RPMI8226 (cell line): Measurements from ENCODE around the gene TPBG.

Source experiments
- DNase-seq: peaks from one replicate; pipeline ENCODE4 v3.0.0-alpha.2; 2015

TPBG gene, protein sequence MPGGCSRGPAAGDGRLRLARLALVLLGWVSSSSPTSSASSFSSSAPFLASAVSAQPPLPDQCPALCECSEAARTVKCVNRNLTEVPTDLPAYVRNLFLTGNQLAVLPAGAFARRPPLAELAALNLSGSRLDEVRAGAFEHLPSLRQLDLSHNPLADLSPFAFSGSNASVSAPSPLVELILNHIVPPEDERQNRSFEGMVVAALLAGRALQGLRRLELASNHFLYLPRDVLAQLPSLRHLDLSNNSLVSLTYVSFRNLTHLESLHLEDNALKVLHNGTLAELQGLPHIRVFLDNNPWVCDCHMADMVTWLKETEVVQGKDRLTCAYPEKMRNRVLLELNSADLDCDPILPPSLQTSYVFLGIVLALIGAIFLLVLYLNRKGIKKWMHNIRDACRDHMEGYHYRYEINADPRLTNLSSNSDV

DNA sequence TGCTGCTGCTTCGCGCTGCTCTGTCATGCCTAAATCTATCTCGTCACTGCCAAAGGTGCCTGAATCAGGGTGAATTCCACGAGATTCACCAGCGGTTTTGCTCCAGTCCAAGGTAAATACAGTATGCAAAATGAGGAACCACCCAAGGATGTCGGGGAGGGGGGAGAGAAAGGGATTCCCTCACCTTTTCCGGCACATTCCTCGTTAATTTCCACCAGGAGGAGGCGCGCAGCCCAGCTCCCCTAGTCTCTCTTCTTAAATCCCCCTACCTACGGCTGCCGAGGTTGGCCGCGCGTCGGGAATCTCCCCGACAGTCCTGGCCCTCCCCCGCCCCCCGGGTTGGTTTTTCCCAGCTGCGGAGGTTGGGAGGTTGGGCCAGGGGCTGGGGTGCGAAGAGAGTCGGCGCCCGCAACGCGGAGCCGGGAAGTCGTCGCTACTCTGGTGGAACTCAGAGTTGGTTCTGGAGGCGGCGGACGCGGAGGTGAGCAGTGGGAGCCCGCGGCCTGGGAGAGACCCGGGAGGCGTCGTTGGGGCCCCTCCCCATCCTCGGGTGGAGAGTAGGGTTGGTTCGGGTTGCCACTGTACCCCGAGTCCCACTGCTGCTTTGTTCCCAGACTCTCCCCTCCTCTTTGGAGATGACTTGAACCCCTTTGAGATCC lies at the start of gene TPBG:
TPBG (plus strand) TSS at position 390 of the 659 bp plus-strand sequence. CDS start 1,145 bp downstream, outside the sequence.
- DNase-seq, result peak; percentile 46

DNA sequence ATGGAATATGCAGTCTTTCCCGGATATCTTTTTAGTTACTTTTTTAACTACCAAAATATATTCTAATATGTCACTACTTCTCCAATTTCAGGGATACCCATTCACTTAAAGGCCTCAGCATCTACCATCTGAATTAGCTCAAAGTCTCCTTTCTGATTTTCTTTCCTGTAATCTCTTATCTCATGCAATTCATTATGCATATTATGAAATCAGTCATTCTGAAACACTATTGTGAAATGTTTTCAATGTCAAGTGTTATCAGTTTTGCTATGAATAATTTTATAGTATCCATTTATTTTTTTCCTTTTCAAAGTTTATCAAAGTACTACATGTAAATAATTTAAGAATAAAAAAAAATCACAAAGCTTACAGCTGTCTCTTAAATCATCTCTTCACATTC lies 41.2 kb upstream of the TPBG start:
- DNase-seq, result no peak

DNA sequence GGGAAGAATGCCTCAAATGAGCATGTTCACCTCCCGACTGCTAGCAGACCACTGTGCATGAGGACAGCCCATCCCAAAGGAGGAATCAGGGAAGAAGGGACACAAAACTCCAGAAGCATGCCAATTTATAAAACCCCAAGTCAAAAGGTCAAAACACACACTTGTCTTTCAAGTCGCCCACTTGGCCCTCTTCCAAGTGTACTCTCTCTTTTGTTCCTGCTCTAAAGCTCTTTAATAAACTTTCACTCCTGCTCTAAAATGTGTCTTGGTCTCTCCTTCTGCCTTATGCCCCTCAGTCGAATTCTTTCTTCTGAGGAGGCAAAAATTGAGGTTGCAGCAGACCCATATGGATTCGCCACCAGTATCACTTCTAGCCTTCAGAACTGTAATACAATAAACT lies 33.9 kb upstream of the TPBG start:
- peak; percentile 4 for DNase-seq

DNA sequence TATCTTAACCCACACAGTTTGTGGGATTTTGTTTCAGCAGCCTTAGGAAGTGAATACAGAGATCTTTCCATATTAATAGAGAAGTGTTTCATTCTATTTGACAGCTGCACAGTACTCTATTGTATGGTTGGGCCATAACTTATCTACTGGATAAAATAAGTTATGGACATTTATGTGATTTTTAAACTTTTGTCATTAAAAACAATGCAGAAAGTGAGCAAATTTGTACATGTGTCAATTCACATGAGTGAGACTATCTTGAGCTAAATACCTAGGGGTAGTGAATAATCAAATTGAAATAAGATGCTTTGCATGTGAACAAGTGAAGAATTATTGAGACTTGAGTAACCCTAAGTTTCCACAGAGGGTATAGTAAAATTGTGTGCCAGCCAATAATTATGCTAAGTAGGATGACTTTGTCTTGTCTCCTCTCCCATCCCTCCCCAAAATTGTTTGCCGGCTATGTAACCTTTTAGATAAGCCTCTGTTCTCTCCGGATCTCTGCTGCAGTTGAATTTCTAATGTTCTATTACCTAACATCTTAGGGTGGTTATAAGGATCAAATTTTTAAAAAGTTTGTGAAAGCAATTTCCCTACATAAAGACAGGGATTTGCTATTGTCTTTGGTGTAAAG lies 33.3 kb upstream of the TPBG start:
- DNase-seq, result no peak

DNA sequence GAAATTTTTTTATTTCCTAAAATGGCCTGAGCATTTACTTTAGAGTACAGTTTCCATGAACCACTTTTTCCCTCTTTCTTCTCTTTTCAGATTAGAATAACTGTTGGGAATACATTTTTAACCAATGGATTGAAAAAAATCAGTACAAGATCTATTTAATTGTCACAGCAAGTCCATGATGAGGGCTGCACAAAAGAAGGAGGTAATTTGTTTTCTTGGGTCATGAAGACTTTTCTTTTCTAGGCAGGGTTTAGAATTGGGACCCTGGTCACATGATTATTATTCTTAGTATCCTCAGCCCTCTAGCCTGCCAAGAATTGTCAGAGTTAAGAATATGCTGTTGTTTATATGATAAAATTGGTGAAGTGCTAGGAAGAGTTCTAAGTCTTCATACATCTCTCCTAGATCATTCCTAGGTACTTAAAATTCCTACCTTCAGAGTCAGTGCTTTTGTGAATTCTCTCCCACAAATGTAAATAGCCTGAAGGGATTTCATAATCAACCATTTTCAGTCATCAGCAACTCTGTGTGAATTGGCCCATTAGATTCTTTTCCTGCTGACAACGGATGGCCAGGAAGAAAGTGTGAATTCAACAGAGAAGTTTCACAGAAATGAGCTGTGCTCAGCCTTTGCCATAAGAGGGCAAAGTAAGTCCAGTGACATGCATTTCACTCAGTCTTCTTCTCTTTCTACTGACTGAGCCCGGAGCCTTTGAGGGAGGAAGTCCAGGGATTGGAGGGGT lies 32.4 kb upstream of the TPBG start:
- peak; percentile 7 for DNase-seq

DNA sequence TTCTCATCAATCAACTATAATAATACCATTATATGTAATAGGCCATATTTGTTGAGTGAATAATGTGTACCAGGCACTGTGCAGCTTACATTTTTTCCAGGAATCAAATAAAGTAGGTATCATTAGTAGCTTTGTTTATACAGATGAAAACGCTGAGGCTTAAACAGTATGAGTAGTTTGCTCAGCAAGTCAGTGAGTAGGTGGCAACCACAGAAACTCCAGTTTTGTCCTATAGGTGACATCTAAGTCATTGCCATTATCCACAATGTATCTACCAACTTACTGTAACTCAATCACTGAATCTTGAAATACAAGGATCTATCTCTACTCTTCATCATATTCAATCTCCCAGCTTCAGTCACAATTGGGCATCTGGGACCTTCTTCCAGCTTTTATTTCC lies 29.8 kb upstream of the TPBG start:
- DNase-seq, result no peak

DNA sequence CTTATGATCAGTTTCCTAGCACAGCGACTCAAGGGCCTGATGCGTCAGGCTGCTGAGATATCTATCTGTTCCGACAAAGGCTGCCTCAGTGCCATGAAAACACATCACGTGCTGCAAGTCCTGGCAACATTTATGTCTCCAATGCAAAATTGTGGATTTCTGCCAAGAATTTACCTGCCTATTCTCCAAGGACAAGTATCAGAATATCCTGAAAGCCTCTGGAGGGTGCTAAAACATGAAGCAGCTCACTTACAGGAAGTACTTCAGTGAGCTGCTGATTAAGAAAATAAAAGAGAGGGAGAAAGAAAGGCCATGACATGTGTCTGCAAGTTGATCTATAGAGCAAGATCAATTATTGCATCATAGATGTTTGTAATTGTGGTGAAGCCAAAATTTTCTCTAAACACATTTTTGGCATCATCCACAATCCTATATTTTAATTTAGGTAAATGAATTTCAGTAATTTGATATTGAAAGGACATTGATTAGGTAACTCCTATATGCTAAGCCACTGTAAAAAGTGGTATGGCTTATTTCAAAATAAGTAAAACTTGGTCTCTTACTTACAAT lies 25.8 kb upstream of the TPBG start:
- no peak for DNase-seq

DNA sequence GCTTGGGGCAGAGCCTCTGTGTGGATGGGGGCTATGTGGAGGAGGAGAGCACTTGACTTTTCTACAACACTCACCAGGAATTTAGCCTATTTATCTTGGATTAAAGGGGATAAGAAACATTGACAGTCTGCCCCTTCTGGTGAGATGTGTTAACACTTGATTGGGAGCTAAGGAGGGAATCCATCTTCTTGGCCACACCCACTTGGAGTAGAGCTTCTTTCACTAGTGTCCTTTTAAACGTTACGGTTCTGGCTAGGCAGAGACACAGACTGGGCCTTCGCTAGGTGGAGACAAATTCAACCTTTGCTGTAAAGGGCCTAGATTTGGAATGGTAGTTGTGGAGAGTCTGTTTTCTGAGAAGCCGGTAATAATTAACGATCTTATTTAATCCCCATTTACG lies 15.5 kb upstream of the TPBG start:
- DNase-seq, result no peak

DNA sequence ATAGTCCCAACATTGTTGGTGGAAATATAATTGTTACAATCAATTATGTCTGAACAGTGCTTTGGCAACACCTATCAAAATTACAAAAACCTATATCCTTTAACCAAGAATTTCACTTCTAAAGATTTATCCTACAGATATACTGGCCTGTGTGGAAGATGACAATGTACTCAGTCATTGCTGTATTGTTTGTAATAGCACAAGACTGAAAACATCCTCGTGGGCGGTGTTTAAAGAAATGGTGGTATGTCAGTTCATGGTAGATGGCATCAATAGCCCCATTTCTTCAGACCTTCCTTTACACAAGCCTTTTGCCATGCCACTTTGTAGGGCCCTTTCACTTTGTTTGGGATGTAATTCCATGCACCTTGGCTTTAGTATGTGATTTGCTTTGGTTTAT lies 9.8 kb upstream of the TPBG start:
- DNase-seq, result no peak

DNA sequence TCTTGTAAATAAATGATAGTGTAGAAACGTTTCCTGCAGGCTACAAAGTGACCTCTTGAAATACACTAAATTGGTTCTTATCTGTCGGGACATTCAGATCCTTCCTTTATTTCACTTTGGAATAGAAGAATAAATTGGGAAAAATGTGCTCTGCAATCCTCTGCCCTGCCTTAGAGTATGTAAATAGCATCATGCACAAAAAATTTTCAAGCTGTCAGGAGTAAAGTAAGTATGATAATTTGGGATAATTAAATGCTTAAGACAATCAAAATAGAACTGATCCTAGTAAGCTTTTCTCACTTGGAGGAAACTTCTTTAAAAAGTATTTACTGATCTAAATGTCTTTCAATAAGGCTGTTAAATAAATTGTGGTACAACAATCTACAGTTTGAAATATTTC lies 3.1 kb upstream of the TPBG start:
- no peak for DNase-seq

DNA sequence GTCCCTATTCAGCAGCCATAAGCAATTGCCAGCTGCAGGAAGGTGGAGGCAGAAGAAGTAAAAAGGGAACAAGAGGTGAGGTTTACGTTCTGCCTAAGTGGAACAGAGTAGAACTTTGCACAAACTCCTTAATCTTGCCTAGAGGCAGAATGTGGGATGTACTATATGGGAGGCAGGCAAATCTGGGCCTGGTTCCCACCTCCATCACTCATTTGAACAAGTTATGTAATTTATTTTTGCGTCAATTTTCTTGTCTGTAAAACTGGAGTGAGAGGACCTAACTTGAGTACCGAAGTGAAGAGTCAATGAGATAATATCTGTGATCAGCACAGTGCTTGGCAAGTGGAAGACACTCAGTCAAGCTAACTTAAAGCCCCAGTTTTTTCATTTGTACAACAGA lies 2.0 kb upstream of the TPBG start:
- DNase-seq, result no peak

DNA sequence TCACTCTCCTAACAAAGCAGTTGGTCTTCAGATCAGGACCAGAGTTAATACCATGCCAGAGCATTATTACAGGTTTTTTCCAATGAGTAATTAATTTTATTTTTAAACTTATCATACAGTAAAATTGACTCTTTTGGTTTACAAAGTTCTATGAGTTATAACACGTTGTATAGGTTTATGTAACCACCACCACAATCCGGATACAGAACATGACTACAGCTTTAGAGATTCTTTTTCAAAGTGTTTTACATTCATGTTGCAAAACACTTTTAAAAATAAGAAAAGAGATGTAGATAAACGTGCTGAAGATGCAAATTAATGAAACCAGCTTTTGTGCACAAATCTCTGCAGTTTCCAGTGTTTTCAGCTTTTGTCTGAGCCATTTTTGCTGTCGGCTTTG lies 1.5 kb upstream of the TPBG start:
- no peak for DNase-seq

DNA sequence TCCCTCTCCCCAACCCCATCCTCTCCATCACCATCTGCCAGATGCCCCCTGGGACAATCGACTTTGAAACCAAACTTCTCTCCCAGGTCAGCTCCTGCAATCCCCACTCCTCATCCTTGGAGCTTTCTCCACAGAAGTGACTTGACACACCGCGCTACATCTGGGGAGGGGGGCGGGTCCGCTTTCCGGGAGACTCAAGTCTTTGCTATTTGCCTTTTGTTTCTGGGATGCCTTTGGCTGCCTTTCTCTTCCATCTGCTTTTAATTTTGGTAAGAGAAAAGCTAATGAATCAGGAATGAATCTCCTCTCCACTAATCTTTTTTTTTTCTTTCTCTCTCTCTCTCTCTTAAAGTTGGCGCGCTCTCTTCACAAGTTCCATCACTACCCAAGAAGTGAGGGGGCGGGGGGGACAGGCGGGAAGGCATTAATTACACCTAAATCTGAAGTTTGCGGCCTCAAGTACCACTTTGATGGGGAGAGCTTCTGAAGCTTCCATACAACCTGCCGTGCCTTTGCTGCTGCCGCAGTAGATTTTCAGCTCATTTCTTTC lies 664 bp upstream of the TPBG start:
- DNase-seq, result no peak

DNA sequence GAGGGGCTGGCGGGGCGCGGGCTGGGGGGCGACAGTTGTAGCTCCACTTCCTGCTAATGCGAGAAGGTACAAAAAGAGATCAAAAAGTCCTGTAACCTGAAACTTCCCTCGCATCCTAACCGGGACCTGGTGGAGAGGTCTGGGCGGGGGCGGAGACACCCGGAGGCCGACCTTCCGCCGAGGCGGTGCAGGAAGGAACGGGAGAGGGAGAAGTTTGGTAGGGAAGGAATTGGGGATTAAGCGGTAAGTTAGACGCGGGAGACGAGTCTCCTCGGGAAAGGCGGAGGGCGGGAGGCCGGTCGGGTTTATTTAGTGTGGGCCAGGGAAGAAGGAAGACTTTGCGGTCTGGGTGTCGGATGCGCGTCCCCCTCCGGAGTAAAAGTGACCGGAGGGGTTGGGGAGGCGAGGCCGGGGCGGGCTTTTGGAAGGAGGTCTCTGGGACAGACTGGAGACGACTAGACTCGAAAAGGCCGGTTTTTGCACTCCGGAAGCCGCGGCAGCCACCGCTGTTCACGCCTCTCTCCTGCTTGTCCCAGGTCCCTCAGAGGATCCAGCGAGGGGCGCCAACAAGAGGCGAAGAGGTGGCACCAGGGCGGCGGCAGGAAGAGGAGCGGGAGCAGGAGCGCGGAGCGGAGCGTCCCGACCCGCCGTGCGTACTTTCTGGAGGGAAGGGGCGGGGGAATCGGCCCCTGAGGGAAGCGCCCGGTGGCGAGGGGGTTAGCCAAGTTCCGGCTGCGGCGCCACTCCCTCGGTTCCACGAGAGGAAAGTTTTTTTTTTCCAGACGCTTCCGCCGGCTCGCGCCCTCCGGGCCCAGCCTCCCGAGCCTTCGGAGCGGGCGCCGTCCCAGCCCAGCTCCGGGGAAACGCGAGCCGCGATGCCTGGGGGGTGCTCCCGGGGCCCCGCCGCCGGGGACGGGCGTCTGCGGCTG lies 734 bp downstream of the TPBG start:
- peak; percentile 19 for DNase-seq

DNA sequence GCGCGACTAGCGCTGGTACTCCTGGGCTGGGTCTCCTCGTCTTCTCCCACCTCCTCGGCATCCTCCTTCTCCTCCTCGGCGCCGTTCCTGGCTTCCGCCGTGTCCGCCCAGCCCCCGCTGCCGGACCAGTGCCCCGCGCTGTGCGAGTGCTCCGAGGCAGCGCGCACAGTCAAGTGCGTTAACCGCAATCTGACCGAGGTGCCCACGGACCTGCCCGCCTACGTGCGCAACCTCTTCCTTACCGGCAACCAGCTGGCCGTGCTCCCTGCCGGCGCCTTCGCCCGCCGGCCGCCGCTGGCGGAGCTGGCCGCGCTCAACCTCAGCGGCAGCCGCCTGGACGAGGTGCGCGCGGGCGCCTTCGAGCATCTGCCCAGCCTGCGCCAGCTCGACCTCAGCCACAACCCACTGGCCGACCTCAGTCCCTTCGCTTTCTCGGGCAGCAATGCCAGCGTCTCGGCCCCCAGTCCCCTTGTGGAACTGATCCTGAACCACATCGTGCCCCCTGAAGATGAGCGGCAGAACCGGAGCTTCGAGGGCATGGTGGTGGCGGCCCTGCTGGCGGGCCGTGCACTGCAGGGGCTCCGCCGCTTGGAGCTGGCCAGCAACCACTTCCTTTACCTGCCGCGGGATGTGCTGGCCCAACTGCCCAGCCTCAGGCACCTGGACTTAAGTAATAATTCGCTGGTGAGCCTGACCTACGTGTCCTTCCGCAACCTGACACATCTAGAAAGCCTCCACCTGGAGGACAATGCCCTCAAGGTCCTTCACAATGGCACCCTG lies 1.6 kb downstream of the TPBG start:
- peak; percentile 7 for DNase-seq

DNA sequence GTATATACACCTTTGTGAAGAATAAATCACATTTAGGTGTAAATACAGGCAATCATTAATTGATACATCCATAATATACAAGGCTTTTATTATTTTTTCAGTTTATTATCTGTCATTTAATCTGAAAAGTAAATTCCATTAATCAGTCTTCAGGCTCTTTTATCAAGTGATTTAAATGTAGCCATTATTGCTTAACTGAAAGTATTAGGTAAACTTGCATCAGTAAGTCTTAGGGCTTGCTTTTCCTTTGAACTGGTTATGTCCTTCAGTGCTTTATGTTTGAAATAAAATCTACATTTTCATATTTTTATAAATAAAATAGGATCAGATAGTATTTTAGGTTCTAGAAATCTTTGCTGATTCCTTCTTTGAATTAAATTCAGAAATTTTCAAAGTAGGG lies 4.1 kb downstream of the TPBG start:
- no peak for DNase-seq

DNA sequence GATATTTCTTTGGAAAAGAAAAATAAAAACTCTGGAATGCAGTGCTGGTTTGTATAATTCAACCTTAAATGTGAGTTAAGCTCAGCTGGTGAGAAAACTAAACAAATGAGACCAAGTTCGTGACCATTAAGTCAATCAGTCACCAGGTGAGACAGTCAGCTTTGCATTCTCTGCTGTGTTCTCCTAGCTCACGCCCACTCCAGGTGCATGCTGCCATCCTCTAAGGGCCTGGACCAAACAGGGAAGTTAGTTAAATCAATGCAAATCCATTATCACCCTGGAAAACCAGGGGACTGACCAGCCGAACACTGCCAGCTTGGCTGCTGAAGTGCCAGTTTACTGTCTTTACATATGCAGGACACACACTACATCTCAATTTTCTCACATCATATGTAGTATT lies 7.2 kb downstream of the TPBG start:
- no peak for DNase-seq

DNA sequence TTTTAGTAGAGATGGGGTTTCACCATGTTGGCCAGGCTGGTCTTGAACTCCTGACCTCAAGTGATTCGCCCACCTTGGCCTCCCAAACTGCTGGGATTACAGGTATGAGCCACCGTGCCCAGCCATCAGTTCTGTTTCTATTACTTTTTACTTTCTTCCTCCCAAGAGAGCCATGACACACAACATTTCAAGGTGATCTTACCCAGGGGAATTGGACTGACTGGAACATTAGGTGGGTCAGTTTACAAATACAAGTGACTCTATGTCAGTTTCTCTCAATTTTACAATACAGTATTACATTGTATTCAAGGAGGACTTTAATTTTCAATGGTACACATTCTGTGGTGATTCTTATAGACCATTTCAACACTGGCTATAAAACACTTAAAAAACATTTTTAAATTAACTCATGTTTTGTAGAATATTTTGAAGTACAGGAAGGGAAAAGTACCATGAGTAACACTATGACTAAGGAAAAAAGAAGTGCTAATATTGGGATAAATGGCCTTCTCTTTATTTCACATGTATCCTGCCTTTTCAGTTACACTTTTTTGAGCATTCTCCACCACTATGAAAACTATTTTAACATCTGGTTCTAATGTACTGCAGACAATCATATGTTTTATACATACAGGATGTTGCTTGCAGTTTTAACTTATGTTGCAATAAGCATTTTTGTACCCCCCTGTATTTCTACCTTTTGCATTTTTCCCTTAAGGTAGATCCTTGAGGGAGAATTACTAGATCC lies 8.4 kb downstream of the TPBG start:
- no peak for DNase-seq

DNA sequence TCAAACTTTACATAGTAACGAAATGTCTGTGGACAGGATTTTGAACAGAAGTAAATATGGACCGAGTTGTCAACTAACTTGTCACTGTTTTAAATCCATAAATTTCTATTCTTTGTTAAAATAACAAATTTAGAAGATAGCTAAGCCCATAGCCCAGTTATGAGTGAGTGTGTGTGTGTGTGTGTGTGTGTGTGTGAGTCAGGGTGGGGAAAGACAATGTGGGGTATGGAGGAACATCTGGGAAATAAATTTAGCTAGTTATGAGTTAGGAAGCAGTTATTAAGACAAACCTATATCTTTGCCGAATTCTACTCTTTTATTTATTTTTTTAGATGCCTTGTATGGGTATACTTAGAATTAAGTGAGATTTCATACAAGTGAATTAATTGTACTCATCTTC lies 9.0 kb downstream of the TPBG start:
- no peak for DNase-seq

DNA sequence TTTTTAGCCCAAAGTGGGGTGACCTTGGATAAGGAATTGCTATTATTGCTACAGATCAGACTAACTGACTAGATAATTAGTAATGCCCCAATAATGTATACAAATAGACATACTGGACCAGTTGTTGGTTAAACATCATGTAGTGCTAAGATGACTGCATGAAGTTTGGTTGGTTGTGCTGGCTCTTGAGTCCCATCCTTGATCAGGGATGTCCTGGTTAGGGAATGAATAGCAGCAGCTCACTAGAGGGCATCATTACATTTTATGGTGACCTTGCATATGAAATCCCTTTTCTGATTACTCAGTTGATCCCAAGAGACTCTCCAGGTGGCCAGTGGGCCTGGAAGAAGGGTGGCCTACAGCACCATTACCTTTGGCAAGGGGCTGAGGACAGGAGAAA lies 10.9 kb downstream of the TPBG start:
- no peak for DNase-seq
